ENCODE results near the gene PIGA. TPM values are rescaled to one million over a fixed set of nuclear protein-coding genes. Genes with fewer than 3 reads are reported as not detected.

PIGA gene
- total RNA-seq, 1 experiment from 2014 or later: 11.3 TPM

- ATAC-seq (no peak), DNase-seq (ENCODE audit: low spot score) (no peak)
- TF ChIP-seq PRRX2 (CRISPR knock-in tag; IDR thresholded peaks at IDR 0.05) (no peak), ZNF317 (CRISPR knock-in tag; IDR thresholded peaks at IDR 0.05; ENCODE audit: borderline replicate concordance, low read depth) (no peak), ZNF425 (CRISPR knock-in tag; conservative IDR thresholded peaks at IDR 0.05) (no peak), NFATC4 (CRISPR knock-in tag; IDR thresholded peaks at IDR 0.05) (no peak), MLX (CRISPR knock-in tag; IDR thresholded peaks at IDR 0.05) (no peak)
- TF ChIP-seq, protein P1, sequence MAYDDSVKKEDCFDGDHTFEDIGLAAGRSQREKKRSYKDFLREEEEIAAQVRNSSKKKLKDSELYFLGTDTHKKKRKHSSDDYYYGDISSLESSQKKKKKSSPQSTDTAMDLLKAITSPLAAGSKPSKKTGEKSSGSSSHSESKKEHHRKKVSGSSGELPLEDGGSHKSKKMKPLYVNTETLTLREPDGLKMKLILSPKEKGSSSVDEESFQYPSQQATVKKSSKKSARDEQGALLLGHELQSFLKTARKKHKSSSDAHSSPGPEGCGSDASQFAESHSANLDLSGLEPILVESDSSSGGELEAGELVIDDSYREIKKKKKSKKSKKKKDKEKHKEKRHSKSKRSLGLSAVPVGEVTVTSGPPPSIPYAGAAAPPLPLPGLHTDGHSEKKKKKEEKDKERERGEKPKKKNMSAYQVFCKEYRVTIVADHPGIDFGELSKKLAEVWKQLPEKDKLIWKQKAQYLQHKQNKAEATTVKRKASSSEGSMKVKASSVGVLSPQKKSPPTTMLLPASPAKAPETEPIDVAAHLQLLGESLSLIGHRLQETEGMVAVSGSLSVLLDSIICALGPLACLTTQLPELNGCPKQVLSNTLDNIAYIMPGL (CRISPR knock-in tag; IDR thresholded peaks at IDR 0.05): no peak
- Mint-ChIP-seq H3K27me3 (ENCODE audit: low read depth) (no peaks in the 10 kb centered on the region), H3K27ac (no peak overlapping the region), H3K4me1 (no peaks in the 10 kb centered on the region), H3K9me3 (no peaks in the 10 kb centered on the region), H3K4me3 (no peak overlapping the region), H3K36me3 (no peaks in the 10 kb centered on the region; the same call in 1 of the 2 replicates)
- ChIA-PET CTCF (no interaction called here), POLR2A (no interaction called here)
These were observed 20.9 kb downstream of the PIGA start for GRCh38 chrX:15314472-15314871.

DNA sequence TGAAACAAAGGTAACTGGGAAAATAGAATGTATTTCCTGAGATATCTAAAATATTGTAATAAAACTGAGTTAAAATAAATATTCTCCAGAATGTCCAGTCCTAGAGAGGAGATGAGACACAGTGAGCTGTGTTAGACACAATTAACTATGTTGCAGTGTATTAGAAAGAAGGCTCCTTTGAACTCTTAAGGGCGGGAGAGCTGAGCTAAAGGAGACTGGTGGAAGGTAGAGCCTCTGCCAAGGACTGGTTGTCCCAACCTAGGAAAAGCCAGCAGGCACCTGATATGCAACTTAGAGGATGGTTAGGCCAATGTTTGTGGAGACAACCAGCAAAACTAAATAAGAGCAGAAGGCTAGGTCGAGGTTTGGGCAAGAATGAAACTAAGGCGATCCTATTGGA lies 24.2 kb downstream of the PIGA start:
- no peaks in the 10 kb centered on the region for H3K27me3 Mint-ChIP-seq (ENCODE audit: low read depth)
- H3K27ac Mint-ChIP-seq: no peak overlapping the region
- CTCF ChIA-PET: interaction anchor here (1.4 kb wide), 1 partner anchor 9 kb away, joined by 3 read pairs; no protein-coding TSS in a partner anchor
- no peak for ATAC-seq
- no peaks in the 10 kb centered on the region for H3K4me1 Mint-ChIP-seq
- H3K9me3 Mint-ChIP-seq: no peaks in the 10 kb centered on the region
- POLR2A ChIA-PET: no interaction called here
- no peak overlapping the region for H3K4me3 Mint-ChIP-seq
- DNase-seq (ENCODE audit: low spot score): no peak
- H3K36me3 Mint-ChIP-seq: no peaks in the 10 kb centered on the region
- no peak for TF ChIP-seq PREB (CRISPR knock-in tag; IDR thresholded peaks at IDR 0.05; ENCODE audit: borderline replicate concordance)
- TF ChIP-seq ESRRA (CRISPR knock-in tag; IDR thresholded peaks at IDR 0.05; ENCODE audit: borderline replicate concordance): no peak
- TF ChIP-seq NFYB (CRISPR knock-in tag; conservative IDR thresholded peaks at IDR 0.05; ENCODE audit: low read depth): no peak
- TF ChIP-seq USF1 (CRISPR knock-in tag; IDR thresholded peaks at IDR 0.05): no peak
- TF ChIP-seq TEAD1 (CRISPR knock-in tag; IDR thresholded peaks at IDR 0.05): no peak
- TF ChIP-seq, protein P2, sequence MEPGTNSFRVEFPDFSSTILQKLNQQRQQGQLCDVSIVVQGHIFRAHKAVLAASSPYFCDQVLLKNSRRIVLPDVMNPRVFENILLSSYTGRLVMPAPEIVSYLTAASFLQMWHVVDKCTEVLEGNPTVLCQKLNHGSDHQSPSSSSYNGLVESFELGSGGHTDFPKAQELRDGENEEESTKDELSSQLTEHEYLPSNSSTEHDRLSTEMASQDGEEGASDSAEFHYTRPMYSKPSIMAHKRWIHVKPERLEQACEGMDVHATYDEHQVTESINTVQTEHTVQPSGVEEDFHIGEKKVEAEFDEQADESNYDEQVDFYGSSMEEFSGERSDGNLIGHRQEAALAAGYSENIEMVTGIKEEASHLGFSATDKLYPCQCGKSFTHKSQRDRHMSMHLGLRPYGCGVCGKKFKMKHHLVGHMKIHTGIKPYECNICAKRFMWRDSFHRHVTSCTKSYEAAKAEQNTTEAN (CRISPR knock-in tag; IDR thresholded peaks at IDR 0.05): no peak
- no peak for TF ChIP-seq CREM (CRISPR knock-in tag; IDR thresholded peaks at IDR 0.05)
- no peak for TF ChIP-seq ZBTB21 (CRISPR knock-in tag; IDR thresholded peaks at IDR 0.05; ENCODE audit: borderline replicate concordance)
- no peak for TF ChIP-seq HMGA2 (CRISPR knock-in tag; IDR thresholded peaks at IDR 0.05)
- no peak for TF ChIP-seq ZNF671 (CRISPR knock-in tag; IDR thresholded peaks at IDR 0.05)
- no peak for TF ChIP-seq MYBL2 (CRISPR knock-in tag; IDR thresholded peaks at IDR 0.05)

Measured in WTC11 (cell line).